ENCODE measurements around the gene TAPBP.

DNA sequence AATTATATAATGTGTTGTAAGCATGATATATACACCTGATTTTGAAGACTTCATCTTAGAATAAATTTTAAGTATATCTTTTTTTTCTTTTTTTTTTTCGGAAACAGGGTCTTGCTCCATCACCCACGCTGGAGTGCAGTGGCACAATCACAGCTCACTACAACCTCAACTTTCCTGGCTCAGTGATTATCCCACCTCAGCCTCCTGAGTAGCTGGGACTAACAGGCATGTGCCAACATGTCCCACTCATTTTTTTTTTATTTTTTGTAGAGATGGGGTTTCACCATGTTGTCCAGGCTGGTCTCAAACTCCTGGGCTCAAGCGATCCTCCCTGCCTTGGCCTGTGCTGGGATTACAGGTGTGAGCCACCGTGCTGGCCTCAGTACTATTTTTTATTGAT lies 59.3 kb downstream of the TAPBP start:
- TF ChIP-seq POLR2A (IDR thresholded peaks at IDR 0.05) (no peak), CTCF (IDR thresholded peaks at IDR 0.05 in 8 of 11, conservative IDR thresholded peaks at IDR 0.05 in 3 of 11) (no peak)

All from spleen (tissue), 7 donors.